ENCODE results near the gene TXNDC16.

TXNDC16 gene

DNA sequence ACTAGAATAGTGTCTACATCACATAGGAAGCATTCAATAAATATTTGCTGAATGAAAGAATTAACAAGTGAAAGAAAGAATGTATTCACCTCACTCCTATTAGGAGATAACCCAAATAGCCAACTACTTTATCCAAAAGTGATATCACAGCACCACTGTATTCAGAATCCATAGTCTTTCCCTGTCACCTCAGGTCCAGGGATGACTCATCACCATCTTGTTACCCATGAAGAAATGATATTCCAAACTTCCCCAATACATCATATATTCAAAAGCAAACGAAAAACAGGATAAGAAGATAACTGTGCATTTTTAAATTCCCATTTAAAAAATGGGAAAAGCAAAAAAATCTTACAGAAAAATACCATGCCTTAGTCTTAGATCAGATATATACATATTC lies 39.1 kb downstream of the TXNDC16 start:
- no peaks in the 10 kb centered on the region for H4K20me1 ChIP-seq (ENCODE audit: insufficient read depth, low read length)
- no peaks in the 10 kb centered on the region for H3K79me2 ChIP-seq (ENCODE audit: low read length)
- H3K27me3 ChIP-seq (ENCODE audit: low read depth, low read length): no peaks in the 10 kb centered on the region
- no peaks in the 10 kb centered on the region for H3K36me3 ChIP-seq (replicated peaks; ENCODE audit: low read depth, low read length)
- TF ChIP-seq, protein P1, sequence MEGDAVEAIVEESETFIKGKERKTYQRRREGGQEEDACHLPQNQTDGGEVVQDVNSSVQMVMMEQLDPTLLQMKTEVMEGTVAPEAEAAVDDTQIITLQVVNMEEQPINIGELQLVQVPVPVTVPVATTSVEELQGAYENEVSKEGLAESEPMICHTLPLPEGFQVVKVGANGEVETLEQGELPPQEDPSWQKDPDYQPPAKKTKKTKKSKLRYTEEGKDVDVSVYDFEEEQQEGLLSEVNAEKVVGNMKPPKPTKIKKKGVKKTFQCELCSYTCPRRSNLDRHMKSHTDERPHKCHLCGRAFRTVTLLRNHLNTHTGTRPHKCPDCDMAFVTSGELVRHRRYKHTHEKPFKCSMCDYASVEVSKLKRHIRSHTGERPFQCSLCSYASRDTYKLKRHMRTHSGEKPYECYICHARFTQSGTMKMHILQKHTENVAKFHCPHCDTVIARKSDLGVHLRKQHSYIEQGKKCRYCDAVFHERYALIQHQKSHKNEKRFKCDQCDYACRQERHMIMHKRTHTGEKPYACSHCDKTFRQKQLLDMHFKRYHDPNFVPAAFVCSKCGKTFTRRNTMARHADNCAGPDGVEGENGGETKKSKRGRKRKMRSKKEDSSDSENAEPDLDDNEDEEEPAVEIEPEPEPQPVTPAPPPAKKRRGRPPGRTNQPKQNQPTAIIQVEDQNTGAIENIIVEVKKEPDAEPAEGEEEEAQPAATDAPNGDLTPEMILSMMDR (IDR thresholded peaks at IDR 0.05; ENCODE audit: low read depth, low read length): no peak
- TF ChIP-seq EZH2phosphoT487 (IDR thresholded peaks at IDR 0.05; ENCODE audit: low read depth): no peak
- no peak overlapping the region for H3K9ac ChIP-seq (ENCODE audit: low read length)
- no peak overlapping the region for H3K4me2 ChIP-seq (ENCODE audit: low read length)
- H3K4me3 ChIP-seq (ENCODE audit: low read length): no peak overlapping the region
- no peak overlapping the region for H2AFZ ChIP-seq (ENCODE audit: low read depth, low read length)
- no peaks in the 10 kb centered on the region for H3K9me3 ChIP-seq (ENCODE audit: insufficient read depth, low read length)
- no peak overlapping the region for H3K27ac ChIP-seq (ENCODE audit: low read length)
- no peaks in the 10 kb centered on the region for H3K4me1 ChIP-seq (ENCODE audit: low read length)

DNA sequence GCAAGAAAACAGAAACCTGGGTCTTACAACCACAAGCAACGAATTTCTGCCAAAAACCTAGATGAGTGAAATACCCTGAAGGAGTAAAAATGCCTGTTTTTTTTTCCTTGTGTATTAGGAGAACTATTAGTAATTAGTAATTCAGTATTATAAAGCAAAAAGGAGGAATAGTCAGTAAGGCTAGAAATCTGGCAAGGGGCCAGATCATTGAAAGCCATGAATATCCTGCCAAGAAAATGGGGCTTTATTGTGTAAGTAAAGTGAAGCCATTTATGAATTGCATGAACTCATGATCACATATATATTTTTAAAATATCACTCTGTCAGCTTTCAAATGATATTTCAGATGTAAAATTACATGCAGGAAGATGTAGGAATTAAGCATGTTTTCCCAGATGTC lies 57.9 kb downstream of the TXNDC16 start:
- no peaks in the 10 kb centered on the region for H3K9me3 ChIP-seq (ENCODE audit: insufficient read depth, low read length)
- H3K4me3 ChIP-seq (ENCODE audit: low read length): no peak overlapping the region
- no peaks in the 10 kb centered on the region for H3K79me2 ChIP-seq (ENCODE audit: low read length)
- H3K9ac ChIP-seq (ENCODE audit: low read length): no peak overlapping the region
- peaks cover 11% of the 10 kb centered on the region for H3K36me3 ChIP-seq (replicated peaks; ENCODE audit: low read depth, low read length)
- H2AFZ ChIP-seq (ENCODE audit: low read depth, low read length): no peak overlapping the region
- no peaks in the 10 kb centered on the region for H3K4me1 ChIP-seq (ENCODE audit: low read length)
- H3K27ac ChIP-seq (ENCODE audit: low read length): no peak overlapping the region
- no peaks in the 10 kb centered on the region for H4K20me1 ChIP-seq (ENCODE audit: insufficient read depth, low read length)
- no peak for TF ChIP-seq EZH2phosphoT487 (IDR thresholded peaks at IDR 0.05; ENCODE audit: low read depth)
- TF ChIP-seq, protein P1 (IDR thresholded peaks at IDR 0.05; ENCODE audit: low read depth, low read length): no peak
- H3K4me2 ChIP-seq (ENCODE audit: low read length): no peak overlapping the region
- H3K27me3 ChIP-seq (ENCODE audit: low read depth, low read length): no peaks in the 10 kb centered on the region

DNA sequence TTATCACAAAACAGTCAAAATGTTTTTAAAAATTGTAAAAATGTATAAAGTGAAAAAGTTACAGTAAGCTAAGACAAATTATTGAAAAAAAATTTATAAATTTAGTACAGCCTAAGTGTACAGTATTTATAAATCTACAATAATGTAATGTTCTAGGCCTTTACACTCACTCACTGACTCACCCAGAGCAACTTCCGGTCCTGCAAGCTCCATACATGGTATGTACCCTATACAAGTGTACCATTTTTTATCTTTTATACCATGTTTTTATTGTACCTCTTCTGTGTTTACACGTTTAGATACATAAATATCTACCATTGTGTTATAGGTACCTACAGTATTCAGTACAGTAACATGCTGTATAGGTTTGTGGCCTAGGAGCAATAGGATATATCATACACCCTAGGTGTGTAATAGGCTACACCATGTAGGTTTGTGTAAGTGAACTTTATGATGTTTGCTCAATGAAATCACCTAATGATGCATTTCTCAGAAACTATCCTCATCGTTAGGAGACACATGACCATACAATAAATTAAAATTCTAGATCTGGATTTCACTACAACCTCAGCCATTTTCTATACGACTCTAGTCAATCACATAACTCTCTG lies 66.8 kb downstream of the TXNDC16 start:
- no peak for TF ChIP-seq EZH2phosphoT487 (IDR thresholded peaks at IDR 0.05; ENCODE audit: low read depth)
- TF ChIP-seq, protein P1 (IDR thresholded peaks at IDR 0.05; ENCODE audit: low read depth, low read length): no peak
- no peaks in the 10 kb centered on the region for H3K9me3 ChIP-seq (ENCODE audit: insufficient read depth, low read length)
- H3K4me3 ChIP-seq (ENCODE audit: low read length): no peak overlapping the region
- H3K27me3 ChIP-seq (ENCODE audit: low read depth, low read length): no peaks in the 10 kb centered on the region
- no peaks in the 10 kb centered on the region for H3K4me1 ChIP-seq (ENCODE audit: low read length)
- peaks cover 5% of the 10 kb centered on the region for H3K36me3 ChIP-seq (replicated peaks; ENCODE audit: low read depth, low read length)
- no peak overlapping the region for H3K27ac ChIP-seq (ENCODE audit: low read length)
- H4K20me1 ChIP-seq (ENCODE audit: insufficient read depth, low read length): no peaks in the 10 kb centered on the region
- H3K79me2 ChIP-seq (ENCODE audit: low read length): no peaks in the 10 kb centered on the region
- no peak overlapping the region for H2AFZ ChIP-seq (ENCODE audit: low read depth, low read length)
- H3K9ac ChIP-seq (ENCODE audit: low read length): no peak overlapping the region
- H3K4me2 ChIP-seq (ENCODE audit: low read length): no peak overlapping the region

DNA sequence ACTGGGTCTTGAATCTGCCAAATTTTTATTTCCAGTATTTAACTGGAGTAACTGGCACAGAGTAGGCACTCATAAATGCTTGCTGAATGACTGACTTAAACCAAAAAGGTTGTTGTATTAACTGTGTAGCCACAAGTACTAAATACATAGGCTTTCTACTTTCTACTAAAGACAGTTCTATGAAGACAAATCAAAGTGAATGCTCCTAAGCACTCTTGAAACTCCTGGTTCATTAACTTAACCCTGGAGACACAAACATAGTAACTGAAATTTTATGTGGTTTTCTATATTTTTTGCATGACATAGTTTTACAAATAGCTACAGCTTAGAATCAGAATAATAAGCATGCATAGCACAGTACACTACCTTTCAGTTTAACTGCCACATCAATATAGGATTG lies 70.4 kb downstream of the TXNDC16 start:
- TF ChIP-seq EZH2phosphoT487 (IDR thresholded peaks at IDR 0.05; ENCODE audit: low read depth): no peak
- TF ChIP-seq, protein P1 (IDR thresholded peaks at IDR 0.05; ENCODE audit: low read depth, low read length): no peak
- no peaks in the 10 kb centered on the region for H3K27me3 ChIP-seq (ENCODE audit: low read depth, low read length)

More for the DNA sequence above, 70.4 kb downstream of the TXNDC16 start:
- Histone ChIP-seq H3K9me3 (ENCODE audit: insufficient read depth, low read length) (no peaks in the 10 kb centered on the region), H3K9ac (ENCODE audit: low read length) (no peak overlapping the region), H3K36me3 (replicated peaks; ENCODE audit: low read depth, low read length) (peaks cover 5% of the 10 kb centered on the region), H3K79me2 (ENCODE audit: low read length) (no peaks in the 10 kb centered on the region), H4K20me1 (ENCODE audit: insufficient read depth, low read length) (no peaks in the 10 kb centered on the region), H2AFZ (ENCODE audit: low read depth, low read length) (no peak overlapping the region), H3K4me2 (ENCODE audit: low read length) (no peak overlapping the region), H3K4me1 (ENCODE audit: low read length) (no peaks in the 10 kb centered on the region), H3K4me3 (ENCODE audit: low read length) (no peak overlapping the region), H3K27ac (ENCODE audit: low read length) (no peak overlapping the region)

Data from OCI-LY3 (cell line).